Measurements from ENCODE around the gene KLHL29. TPM values are rescaled to one million over a fixed set of nuclear protein-coding genes. Genes with fewer than 3 reads are reported as not detected.

KLHL29 gene
- total RNA-seq, 1 experiment from 2014 or later: 16.7 TPM

DNA sequence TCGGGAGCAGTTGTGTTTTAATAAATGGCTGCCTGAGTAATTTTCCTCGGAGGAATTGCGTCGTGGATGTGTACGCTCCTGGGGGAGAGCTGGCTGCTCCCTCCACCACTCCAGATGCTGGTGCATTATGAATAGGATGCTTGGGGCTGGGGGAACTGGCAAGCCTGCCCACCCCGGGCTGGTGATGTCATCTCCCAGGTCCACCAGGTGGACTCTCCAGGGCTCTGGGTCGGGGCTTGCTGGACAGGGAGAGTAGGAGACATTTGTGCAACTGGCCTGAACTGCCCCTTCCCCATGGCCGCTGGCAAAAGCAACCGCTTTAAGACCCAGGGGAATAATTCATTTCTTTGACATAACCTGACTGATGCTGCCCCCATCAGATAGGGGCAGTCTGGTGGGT lies 158.7 kb downstream of the KLHL29 start:
- RAD21 ChIA-PET (ENCODE audit: low non-redundant PET in 1 of 2, low total read pairs in 2 of 2, uncharacterized antibody in 2 of 2, unreplicated experiment in 2 of 2): no interaction called here
- H3K27ac ChIP-seq (ENCODE audit: low read depth, low read length): no peak overlapping the region
- no peak overlapping the region for H3K4me3 ChIP-seq (replicated peaks in 1 of 2; ENCODE audit: low read depth in 1 of 2, low read length in 2 of 2)
- DNase-seq (ENCODE audit: low read depth, low spot score): no peak
- no peak for ATAC-seq
- H2AFZ ChIP-seq (ENCODE audit: low read depth, low read length, poor library complexity, severe bottlenecking): no peak overlapping the region
- H3K9me2 ChIP-seq (ENCODE audit: insufficient read depth): no peaks in the 10 kb centered on the region
- intact Hi-C loops (cut with micrococcal nuclease): no loop called here
- POLR2A ChIA-PET: no interaction called here
- no TSS peak for BruUV-seq (replicated peaks)
- H3K36me3 ChIP-seq (ENCODE audit: control insufficient read depth in 1 of 2, insufficient read depth in 2 of 2, low read length in 2 of 2): no peaks in the 10 kb centered on the region
- TF ChIP-seq, protein P1, sequence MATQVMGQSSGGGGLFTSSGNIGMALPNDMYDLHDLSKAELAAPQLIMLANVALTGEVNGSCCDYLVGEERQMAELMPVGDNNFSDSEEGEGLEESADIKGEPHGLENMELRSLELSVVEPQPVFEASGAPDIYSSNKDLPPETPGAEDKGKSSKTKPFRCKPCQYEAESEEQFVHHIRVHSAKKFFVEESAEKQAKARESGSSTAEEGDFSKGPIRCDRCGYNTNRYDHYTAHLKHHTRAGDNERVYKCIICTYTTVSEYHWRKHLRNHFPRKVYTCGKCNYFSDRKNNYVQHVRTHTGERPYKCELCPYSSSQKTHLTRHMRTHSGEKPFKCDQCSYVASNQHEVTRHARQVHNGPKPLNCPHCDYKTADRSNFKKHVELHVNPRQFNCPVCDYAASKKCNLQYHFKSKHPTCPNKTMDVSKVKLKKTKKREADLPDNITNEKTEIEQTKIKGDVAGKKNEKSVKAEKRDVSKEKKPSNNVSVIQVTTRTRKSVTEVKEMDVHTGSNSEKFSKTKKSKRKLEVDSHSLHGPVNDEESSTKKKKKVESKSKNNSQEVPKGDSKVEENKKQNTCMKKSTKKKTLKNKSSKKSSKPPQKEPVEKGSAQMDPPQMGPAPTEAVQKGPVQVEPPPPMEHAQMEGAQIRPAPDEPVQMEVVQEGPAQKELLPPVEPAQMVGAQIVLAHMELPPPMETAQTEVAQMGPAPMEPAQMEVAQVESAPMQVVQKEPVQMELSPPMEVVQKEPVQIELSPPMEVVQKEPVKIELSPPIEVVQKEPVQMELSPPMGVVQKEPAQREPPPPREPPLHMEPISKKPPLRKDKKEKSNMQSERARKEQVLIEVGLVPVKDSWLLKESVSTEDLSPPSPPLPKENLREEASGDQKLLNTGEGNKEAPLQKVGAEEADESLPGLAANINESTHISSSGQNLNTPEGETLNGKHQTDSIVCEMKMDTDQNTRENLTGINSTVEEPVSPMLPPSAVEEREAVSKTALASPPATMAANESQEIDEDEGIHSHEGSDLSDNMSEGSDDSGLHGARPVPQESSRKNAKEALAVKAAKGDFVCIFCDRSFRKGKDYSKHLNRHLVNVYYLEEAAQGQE (IDR thresholded peaks at IDR 0.05; ENCODE audit: low read depth): no peak
- TF ChIP-seq FOSL1 (IDR thresholded peaks at IDR 0.05; ENCODE audit: low read depth): no peak
- TF ChIP-seq POLR2A (IDR thresholded peaks at IDR 0.05; ENCODE audit: borderline replicate concordance, extremely low read depth, insufficient read depth, insufficient read length): no peak
- TF ChIP-seq ATF3 (IDR thresholded peaks at IDR 0.05): no peak
- TF ChIP-seq ELF1 (IDR thresholded peaks at IDR 0.05; ENCODE audit: borderline replicate concordance, low read depth): no peak
- TF ChIP-seq ZNF274 (IDR thresholded peaks at IDR 0.05; ENCODE audit: low read depth, low read length): no peak
- TF ChIP-seq SRF (IDR thresholded peaks at IDR 0.05; ENCODE audit: low read depth): no peak
- no peak for TF ChIP-seq RAD21 (IDR thresholded peaks at IDR 0.05; ENCODE audit: low read depth)
- TF ChIP-seq YY1 (IDR thresholded peaks at IDR 0.05; ENCODE audit: extremely low read depth, insufficient replicate concordance, low read depth, low read length): no peak
- no peak for TF ChIP-seq CBX3 (IDR thresholded peaks at IDR 0.05; ENCODE audit: low read depth)
- no peak for TF ChIP-seq SIN3A (IDR thresholded peaks at IDR 0.05; ENCODE audit: low read depth)
- TF ChIP-seq TCF7L2 (IDR thresholded peaks at IDR 0.05; ENCODE audit: borderline replicate concordance, extremely low read depth, insufficient read depth, insufficient read length): no peak
- no peak for TF ChIP-seq EGR1 (IDR thresholded peaks at IDR 0.05; ENCODE audit: low read depth)
- no peak for TF ChIP-seq EZH2phosphoT487 (IDR thresholded peaks at IDR 0.05; ENCODE audit: borderline replicate concordance)
- no peak for TF ChIP-seq EZH2 (IDR thresholded peaks at IDR 0.05)
- no peak for TF ChIP-seq MAX (IDR thresholded peaks at IDR 0.05)
- TF ChIP-seq SP1 (IDR thresholded peaks at IDR 0.05; ENCODE audit: low read depth): no peak
- TF ChIP-seq ZFX (IDR thresholded peaks at IDR 0.05): no peak
- TF ChIP-seq ZBTB33 (IDR thresholded peaks at IDR 0.05; ENCODE audit: extremely low read depth, insufficient replicate concordance, low read length): no peak
- no peak for TF ChIP-seq CEBPB (IDR thresholded peaks at IDR 0.05; ENCODE audit: low read depth)
- no peaks in the 10 kb centered on the region for H3K79me2 ChIP-seq (ENCODE audit: insufficient read depth, low read length)
- H3K9me3 ChIP-seq (ENCODE audit: control insufficient read depth in 1 of 2, insufficient read depth in 1 of 2, low read depth in 1 of 2, low read length in 2 of 2): no peaks in the 10 kb centered on the region
- H3K9ac ChIP-seq (ENCODE audit: low read length): no peak overlapping the region
- H3K4me2 ChIP-seq (ENCODE audit: low read length): no peak overlapping the region
- peaks cover 0 to 14% of the 10 kb centered on the region in 2 experiments; a peak in 1 of 4 replicates for H3K4me1 ChIP-seq (ENCODE audit: control insufficient read depth in 1 of 2, insufficient read depth in 2 of 2, low read length in 2 of 2)
- CTCF ChIA-PET: no interaction called here
- H3K27me3 ChIP-seq (ENCODE audit: insufficient read depth, low read length): no peaks in the 10 kb centered on the region
- H4K20me1 ChIP-seq (ENCODE audit: insufficient read depth): no peaks in the 10 kb centered on the region
